Spinal cord (tissue), 10 donors: ENCODE data around the gene STT3B. TPM values are rescaled to one million over a fixed set of nuclear protein-coding genes. Genes with fewer than 3 reads are reported as not detected.

Experiments used
- DNase-seq, 6 donors: peaks; one replicate each; pipeline versions ENCODE4 v3.0.0 to v3.0.0-alpha.2; 2013 to 2015; ENCODE audit warnings: low spot score in 6 of 6, low read depth in 4 of 6
- H3K27ac ChIP-seq: one replicate; pipeline ENCODE4 v1.5.1; 2013; ENCODE audit warnings: low read depth, low read length, control low read depth
- H3K27me3 ChIP-seq: one replicate; pipeline ENCODE4 v1.6.1; 2013; ENCODE audit warnings: low read length; ENCODE audit not compliant: control insufficient read depth, insufficient read depth
- H3K36me3 ChIP-seq: one replicate; pipeline ENCODE4 v1.6.1; 2013; ENCODE audit warnings: low read length; ENCODE audit not compliant: control insufficient read depth, insufficient read depth
- H3K4me1 ChIP-seq: one replicate; pipeline ENCODE4 v1.6.1; 2013; ENCODE audit warnings: low read length; ENCODE audit not compliant: control insufficient read depth, insufficient read depth
- H3K4me3 ChIP-seq: one replicate; pipeline ENCODE4 v1.5.1; 2013; ENCODE audit warnings: low read depth, low read length, control low read depth
- H3K9me3 ChIP-seq: one replicate; pipeline ENCODE4 v1.6.1; 2013; ENCODE audit warnings: low read length; ENCODE audit not compliant: control insufficient read depth, insufficient read depth
- WGBS: methylation state at CpG from one replicate; pipeline ENCODE4 v1.1.5; 2013; ENCODE audit warnings: missing lambda C conversion rate; ENCODE audit not compliant: insufficient coverage; 5-methylcytosine and 5-hydroxymethylcytosine counted together
- polyA plus RNA-seq, 2 donors: library from polyadenylated mRNA; unstranded; fragments of 120-200 nt; gene quantifications; one replicate each; pipeline ENCODE4 v1.2.1, GENCODE V29; 2013; ENCODE audit not compliant: insufficient read length in 2 of 2
- total RNA-seq, 2 donors: library from RNA; depleted of rRNA in 1 of 2; stranded (reverse); fragments of 120-200 nt in 1 of 2; fragments of >200 nt in 1 of 2; gene quantifications; one replicate each; pipeline versions ENCODE4 v1.2.3 to v1.2.4, GENCODE V29; 2013 to 2014
- donor health status: healthy.

Gene STT3B
- total and polyA plus RNA-seq, 4 donors, result 93.7 to 196 (median 126) TPM

- peak overlapping the region; percentile 100 for H3K27ac ChIP-seq
- H3K4me1 ChIP-seq, result peaks cover 5% of the 10 kb centered on the region
- no CpG with 5 or more reads among the region's 4 CpGs for WGBS
- no peaks in the 10 kb centered on the region for H3K9me3 ChIP-seq
- no peaks in the 10 kb centered on the region for H3K27me3 ChIP-seq
- DNase-seq, result no peak
- H3K36me3 ChIP-seq, result no peaks in the 10 kb centered on the region
- peak overlapping the region; percentile 93 for H3K4me3 ChIP-seq
Measured at GRCh38 chr3:31530960-31531335, 1.8 kb upstream of the STT3B start.

DNA sequence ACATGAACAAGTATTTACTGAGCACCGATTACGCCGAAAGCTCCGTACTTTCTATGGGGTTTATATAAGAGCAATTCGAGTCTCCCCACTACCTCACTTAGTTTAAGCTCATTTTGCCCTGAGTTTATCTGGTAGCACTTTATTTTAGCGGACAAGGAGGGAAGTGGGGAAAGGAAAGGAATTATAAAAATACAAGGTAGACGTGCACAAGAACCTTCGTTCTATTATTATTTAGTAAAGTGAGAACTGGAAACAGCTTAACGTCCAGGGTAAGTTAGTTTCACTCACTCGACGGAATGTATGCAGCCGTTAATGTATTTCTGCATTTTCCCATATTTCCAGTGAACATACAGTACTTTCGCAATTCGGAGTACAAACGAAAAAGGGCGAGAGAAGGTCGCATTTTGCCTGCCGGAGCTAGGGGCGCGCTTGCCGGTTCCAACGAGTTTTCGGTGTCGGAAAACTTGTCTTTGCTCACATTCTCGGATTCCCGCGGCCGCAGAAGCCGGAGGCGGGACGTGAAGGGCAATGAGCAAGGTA is 1.2 kb upstream of the STT3B start:
- Histone ChIP-seq H3K4me1 (peaks cover 5% of the 10 kb centered on the region), H3K27ac (peak overlapping the region; percentile 100), H3K9me3 (no peaks in the 10 kb centered on the region), H3K27me3 (no peaks in the 10 kb centered on the region), H3K36me3 (no peaks in the 10 kb centered on the region), H3K4me3 (peak overlapping the region; percentile 93)
- under 1% methylated on average over 25 of the region's 31 CpGs for WGBS
- peak in 1 of 6 donors; percentile 11 for DNase-seq

DNA sequence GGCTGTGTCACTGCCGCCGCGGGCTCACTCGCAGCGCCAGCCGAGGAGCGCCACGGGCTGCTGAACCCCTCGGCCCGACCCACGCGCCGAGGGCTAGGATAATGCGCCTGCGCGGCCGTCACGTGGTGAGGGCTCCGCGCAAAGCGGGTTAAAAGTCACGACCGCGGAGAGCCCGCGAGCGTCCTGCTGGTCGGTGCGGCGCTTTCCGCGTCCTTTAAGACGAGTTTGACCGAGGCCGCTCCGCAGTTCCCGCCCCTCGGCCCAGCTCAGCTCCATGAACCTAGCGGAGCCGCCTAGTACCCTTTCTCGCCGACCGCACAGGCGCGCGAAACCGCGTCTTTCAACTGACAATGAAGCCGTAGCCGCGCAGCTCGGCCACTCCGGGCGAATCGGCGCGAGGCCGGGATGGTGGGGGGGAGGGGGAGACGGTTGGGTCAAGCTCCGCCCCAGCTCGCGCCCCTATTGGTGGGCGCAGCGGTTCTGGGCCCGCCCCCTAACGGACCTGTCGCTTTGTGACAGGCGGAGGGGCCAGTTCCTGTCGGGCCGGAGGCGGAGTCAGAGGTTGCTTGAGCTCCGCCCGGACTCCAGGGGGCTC is 636 bp upstream of the STT3B start:
- no peaks in the 10 kb centered on the region for H3K9me3 ChIP-seq
- under 1% methylated on average over 73 of the region's 73 CpGs for WGBS
- H3K27ac ChIP-seq, result peak overlapping the region; percentile 100
- DNase-seq, result peak; percentile 96 to 100 (median 98)
- peak overlapping the region; percentile 93 for H3K4me3 ChIP-seq
- H3K36me3 ChIP-seq, result no peaks in the 10 kb centered on the region
- peaks cover 5% of the 10 kb centered on the region for H3K4me1 ChIP-seq
- H3K27me3 ChIP-seq, result no peaks in the 10 kb centered on the region

- H3K4me1 ChIP-seq, result peaks cover 5% of the 10 kb centered on the region
- WGBS, result under 1% methylated on average over 78 of the region's 81 CpGs
- no peaks in the 10 kb centered on the region for H3K27me3 ChIP-seq
- no peaks in the 10 kb centered on the region for H3K36me3 ChIP-seq
- peak overlapping the region; percentile 100 for H3K27ac ChIP-seq
- H3K4me3 ChIP-seq, result peak overlapping the region; percentile 93
- no peaks in the 10 kb centered on the region for H3K9me3 ChIP-seq
- peak in 5 of 6 donors; percentile 29 to 82 (median 37) for DNase-seq
Measured at GRCh38 chr3:31533169-31534064, 692 bp downstream of the STT3B start.

GRCh38 chr3:31534065-31534425 is 1.3 kb downstream of the STT3B start:
- no CpG with 5 or more reads among the region's 5 CpGs for WGBS
- peak in 3 of 6 donors; percentile 20 to 67 (median 28) for DNase-seq
- H3K27ac ChIP-seq, result peak overlapping the region; percentile 63

DNA sequence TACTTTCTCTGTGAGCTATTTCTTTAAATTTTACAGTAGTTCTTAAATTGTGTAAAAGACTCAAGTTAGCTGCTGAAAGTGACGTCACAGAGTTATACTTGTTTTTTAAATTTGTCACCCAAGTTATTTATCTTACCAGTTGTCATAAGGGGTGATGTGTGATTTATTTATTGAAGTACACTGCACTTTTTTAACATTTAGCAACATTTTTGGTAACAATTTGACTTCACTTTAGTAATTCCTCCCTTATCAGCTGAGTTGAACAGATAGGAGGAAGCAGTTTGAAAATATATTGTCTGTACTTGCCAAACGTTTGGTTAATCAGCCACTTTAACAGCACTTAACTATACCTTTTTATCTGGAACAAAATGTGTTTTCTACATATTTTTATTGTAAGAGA is 3.8 kb downstream of the STT3B start:
- no peak for DNase-seq
- WGBS, result no CpG with 5 or more reads among the region's 2 CpGs
- Histone ChIP-seq H3K36me3 (no peaks in the 10 kb centered on the region), H3K27me3 (no peaks in the 10 kb centered on the region), H3K4me3 (no peak overlapping the region), H3K27ac (no peak overlapping the region), H3K4me1 (peaks cover 5% of the 10 kb centered on the region), H3K9me3 (no peaks in the 10 kb centered on the region)

More at GRCh38 chr3:31534065-31534425, 1.3 kb downstream of the STT3B start:
- Histone ChIP-seq H3K36me3 (no peaks in the 10 kb centered on the region), H3K4me1 (peaks cover 5% of the 10 kb centered on the region), H3K9me3 (no peaks in the 10 kb centered on the region), H3K4me3 (peak overlapping the region; percentile 93), H3K27me3 (no peaks in the 10 kb centered on the region)

DNA sequence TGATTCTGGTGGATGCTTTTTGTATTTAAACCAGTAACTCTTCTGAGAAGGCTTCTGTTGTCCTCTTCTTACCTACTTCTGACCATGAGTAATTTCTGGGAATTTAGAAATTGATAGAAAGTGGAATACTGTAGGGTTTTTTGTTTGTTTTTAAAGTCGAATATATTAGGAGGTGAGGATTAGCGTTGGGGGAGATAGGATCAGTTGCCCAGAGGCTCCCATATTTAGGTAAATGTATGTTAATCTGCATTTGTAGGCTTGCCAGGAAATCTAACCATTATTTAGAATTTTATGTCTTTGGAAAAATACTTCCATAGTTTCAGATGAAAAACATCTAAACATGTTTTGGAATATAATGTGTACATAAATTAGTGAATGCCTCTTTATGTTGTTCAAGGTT is 6.1 kb downstream of the STT3B start:
- no CpG with 5 or more reads among the region's 2 CpGs for WGBS
- no peak overlapping the region for H3K27ac ChIP-seq
- H3K4me3 ChIP-seq, result no peak overlapping the region
- H3K9me3 ChIP-seq, result no peaks in the 10 kb centered on the region
- H3K4me1 ChIP-seq, result peaks cover 5% of the 10 kb centered on the region
- DNase-seq, result no peak
- H3K36me3 ChIP-seq, result no peaks in the 10 kb centered on the region
- no peaks in the 10 kb centered on the region for H3K27me3 ChIP-seq

DNA sequence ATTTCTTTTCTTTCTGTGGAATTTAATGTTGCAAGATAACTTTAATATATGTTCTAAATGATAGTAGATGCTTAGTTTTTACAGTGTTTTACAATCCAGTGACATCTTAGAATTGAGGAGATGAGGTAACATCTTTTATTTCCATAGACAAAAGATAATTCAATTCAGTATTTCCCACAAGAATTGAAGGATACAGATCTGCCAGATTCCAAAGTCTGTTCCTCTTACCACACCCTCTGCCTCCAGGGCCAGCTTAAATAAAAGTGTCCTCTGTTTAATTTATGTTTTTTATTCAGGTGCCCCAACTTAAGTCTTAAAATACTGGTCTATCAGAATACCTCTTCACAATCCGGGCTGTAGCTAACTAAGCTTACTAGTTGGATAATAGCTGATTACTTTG is 6.5 kb downstream of the STT3B start:
- Histone ChIP-seq H3K27ac (no peak overlapping the region), H3K9me3 (no peaks in the 10 kb centered on the region), H3K27me3 (no peaks in the 10 kb centered on the region), H3K4me1 (peaks cover 5% of the 10 kb centered on the region), H3K36me3 (no peaks in the 10 kb centered on the region), H3K4me3 (no peak overlapping the region)
- no peak for DNase-seq
- no CpG with 5 or more reads among the region's 1 CpG for WGBS

GRCh38 chr3:31541089-31541488 is 8.4 kb downstream of the STT3B start:
- DNase-seq, result no peak
- Histone ChIP-seq H3K4me1 (peaks cover 4% of the 10 kb centered on the region), H3K27me3 (no peaks in the 10 kb centered on the region), H3K36me3 (no peaks in the 10 kb centered on the region), H3K9me3 (no peaks in the 10 kb centered on the region), H3K27ac (no peak overlapping the region), H3K4me3 (no peak overlapping the region)
- WGBS, result no CpG with 5 or more reads among the region's 2 CpGs
